Cardiac fibroblast (primary cell): ENCODE results near the gene VEGFA.

Experiments
- DNase-seq, 2 donors: peaks; one replicate each; pipeline versions ENCODE4 v3.0.0 to v3.0.0-alpha.2; 2010; ENCODE audit warnings: low read depth in 2 of 2
- H3K4me3 ChIP-seq, 2 donors: replicated peaks in 1 of 2; 1 replicate in 1 of 2; 2 replicates in 1 of 2; pipeline ENCODE4 v1.5.1; 2011; ENCODE audit warnings: low read depth in 2 of 2, low read length in 2 of 2, mild to moderate bottlenecking in 2 of 2, moderate library complexity in 1 of 2
- TF ChIP-seq, protein P1 (sequence below): IDR thresholded peaks from one replicate; pipeline ENCODE4 v1.5.1; 2011; ENCODE audit warnings: low read depth, mild to moderate bottlenecking, low read length, inconsistent platforms

Gene VEGFA

DNA sequence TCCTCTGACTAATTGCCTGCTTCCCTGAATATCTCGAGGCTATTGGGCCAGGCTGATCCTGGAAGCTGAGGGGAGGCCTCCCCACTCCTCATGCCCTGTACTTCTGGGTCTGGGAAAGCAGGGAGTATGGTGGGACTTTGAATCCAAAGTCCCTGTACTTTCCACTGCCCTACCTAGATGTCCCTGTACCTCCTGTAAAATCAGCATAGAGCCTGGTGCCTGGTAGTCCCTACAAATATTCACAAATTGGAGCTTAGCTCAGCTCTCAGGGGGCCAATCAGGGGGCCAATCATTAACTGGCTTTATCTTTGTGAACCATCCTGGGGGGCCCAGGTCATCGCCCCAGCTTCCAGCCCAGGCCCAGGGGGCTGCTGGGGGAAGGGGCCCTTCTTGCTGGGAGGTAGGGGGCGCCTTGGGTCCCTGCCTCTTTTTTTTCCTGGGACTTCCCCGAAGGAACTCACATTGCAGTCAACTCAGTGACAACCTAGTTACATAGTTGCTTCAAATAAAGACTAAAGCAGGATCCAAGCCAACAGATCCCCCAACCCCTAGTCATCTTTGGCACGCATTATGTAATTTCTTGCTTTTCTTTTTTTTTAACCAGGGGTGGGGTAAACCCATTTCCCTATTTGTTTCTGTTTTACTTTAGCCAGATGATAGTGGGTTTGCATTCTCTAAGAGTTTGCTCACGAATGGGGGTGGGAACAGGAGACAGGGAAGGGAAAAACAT lies 6.9 kb upstream of the VEGFA start:
- TF ChIP-seq, protein P1, sequence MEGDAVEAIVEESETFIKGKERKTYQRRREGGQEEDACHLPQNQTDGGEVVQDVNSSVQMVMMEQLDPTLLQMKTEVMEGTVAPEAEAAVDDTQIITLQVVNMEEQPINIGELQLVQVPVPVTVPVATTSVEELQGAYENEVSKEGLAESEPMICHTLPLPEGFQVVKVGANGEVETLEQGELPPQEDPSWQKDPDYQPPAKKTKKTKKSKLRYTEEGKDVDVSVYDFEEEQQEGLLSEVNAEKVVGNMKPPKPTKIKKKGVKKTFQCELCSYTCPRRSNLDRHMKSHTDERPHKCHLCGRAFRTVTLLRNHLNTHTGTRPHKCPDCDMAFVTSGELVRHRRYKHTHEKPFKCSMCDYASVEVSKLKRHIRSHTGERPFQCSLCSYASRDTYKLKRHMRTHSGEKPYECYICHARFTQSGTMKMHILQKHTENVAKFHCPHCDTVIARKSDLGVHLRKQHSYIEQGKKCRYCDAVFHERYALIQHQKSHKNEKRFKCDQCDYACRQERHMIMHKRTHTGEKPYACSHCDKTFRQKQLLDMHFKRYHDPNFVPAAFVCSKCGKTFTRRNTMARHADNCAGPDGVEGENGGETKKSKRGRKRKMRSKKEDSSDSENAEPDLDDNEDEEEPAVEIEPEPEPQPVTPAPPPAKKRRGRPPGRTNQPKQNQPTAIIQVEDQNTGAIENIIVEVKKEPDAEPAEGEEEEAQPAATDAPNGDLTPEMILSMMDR: no peak
- no peak overlapping the region for H3K4me3 ChIP-seq
- DNase-seq: peak; percentile 14 to 44

DNA sequence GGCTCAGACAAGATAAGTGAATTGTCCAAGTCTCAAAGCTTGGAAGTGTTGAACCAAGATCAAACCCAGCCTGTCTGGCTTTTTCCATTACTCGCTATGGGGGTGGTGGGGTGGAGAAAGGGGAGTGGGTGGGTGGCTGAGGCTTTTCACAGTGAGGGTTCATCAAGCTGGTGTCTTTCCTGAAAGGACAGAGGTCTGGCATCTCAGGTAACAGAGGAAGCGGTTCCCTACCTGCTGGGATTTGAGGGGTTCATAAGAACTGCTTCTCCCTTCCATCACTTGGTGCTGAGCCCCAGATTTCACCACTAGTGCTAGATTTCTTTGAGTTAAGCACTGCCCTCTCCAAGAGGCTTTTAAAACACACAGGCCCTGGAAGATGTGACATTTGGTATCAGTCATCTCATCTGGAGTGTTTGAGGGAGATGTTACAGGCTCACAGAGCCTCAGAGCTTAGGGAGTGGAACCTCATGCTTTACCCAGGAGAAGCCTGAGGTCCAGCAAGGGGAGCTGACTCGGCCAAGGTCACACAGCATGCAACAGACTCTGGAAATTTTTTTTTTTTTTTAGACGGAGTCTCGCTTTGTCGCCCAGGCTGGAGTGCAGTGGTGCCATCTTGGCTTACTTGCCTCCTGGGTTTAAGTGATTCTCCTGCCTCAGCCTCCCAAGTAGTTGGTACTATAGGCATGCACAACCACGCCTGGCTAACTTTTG lies 6.0 kb upstream of the VEGFA start:
- no peak for DNase-seq
- no peak overlapping the region for H3K4me3 ChIP-seq
- TF ChIP-seq, protein P1: no peak

DNA sequence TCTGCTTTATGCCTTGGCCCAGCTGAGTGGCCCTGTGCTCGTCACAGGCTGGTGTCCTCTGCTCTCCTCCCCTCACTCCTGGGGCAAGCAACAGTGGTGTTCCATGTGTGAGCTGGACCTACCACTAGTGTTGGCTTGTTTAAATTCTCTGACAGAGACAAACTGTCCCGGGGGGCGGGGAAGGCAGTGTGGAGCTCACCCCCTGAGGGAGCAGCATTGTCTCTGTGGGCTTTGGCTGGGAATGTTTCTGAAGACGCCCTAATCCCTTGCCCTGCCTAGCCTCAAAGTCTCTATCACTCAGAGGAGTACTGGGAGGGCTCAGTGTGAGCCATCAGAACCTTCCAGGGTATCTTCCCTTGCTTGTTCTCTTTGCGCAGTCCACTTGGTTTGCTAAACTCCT lies 5.2 kb upstream of the VEGFA start:
- TF ChIP-seq, protein P1: no peak
- no peak overlapping the region for H3K4me3 ChIP-seq
- DNase-seq: no peak

DNA sequence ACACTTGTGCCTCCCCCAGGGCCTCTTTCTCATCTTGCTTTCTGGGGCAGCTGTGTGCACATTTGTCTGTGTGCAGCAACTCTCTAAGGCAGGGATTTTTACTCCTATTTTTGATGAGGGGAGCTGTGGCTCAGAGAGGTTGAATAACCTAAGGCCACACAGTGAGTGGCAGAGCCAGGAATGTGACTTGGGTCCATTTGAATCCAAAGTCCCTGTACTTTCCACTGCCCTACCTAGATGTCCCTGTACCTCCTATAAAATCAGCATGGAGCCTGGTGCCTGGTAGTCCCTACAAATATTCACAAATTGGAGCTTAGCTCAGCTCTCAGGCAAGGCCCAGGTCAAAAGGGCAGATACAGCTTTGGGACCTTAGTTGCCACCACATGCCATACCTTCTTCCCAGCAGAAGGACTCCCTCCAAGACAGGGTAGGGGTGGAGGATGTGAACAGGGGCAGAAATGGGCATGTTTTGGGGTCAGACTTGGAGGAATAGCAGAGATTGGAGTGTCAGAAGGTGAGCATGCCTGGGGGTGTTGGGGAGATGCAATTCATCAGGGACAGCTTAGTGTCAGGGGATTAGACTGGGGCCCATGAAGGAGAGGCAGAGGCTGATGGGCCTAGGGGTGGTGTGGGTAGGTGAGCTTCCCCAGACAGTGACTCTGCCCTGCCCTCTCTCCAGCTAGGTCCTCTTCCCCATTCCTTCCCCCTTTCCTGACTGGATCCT lies 4.1 kb upstream of the VEGFA start:
- no peak for DNase-seq
- H3K4me3 ChIP-seq: no peak overlapping the region
- TF ChIP-seq, protein P1: no peak

DNA sequence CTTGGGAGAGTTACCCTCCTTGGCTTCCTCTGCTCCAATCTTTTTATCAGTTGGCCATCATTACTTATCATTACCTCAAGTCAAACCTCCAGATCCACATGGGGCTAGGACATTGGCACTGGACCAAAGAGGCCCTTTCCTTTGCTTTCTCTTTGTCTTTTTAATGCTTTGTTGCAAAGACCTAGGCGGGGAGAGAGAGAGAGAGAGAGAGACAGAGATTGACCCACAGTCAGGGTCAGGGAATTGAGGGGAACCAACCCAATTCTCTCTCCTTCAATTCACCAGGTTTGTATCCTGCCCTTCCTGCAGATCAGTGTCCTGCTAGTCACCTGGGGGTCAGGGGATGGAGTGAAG lies 3.5 kb upstream of the VEGFA start:
- no peak overlapping the region for H3K4me3 ChIP-seq
- no peak for DNase-seq
- TF ChIP-seq, protein P1: no peak

DNA sequence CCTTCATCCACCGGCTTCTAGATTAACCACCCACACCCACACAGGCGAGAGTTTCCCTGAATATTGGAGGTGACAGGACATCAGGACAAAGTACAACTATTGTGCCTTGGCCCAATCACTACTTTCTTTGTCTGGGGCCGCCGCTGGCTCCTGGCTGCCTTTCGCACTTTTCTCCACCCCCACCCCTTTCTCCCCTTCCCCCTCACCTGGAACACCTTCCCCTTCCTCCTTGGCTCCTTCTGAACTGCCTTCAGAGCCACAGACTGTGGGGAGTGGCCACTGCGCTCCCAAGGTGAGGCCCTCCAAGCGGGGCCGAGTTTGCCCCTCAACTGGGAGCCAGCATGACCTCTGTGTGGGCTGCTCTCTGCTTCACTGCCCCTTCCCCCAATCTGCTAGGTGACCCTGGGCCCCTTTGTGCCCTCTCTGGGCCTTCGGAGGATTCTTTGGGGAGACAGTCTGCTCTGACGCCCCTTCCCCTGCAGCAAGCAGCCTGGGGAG lies 3.0 kb upstream of the VEGFA start:
- no peak overlapping the region for H3K4me3 ChIP-seq
- TF ChIP-seq, protein P1: no peak
- DNase-seq: no peak
